Suppressor macrophage treated with lipopolysaccharide for 1 hour (primary cell): ENCODE measurements around the gene PLEKHH1.

ENCODE experiments used
- DNase-seq, 3 donors: peaks; one replicate each; pipeline ENCODE4 v3.0.0-alpha.2; 2020 to 2022

PLEKHH1 gene

GRCh38 chr14:67532998-67533753, at the start of gene PLEKHH1:
PLEKHH1 (plus strand) TSS chr14:67533290; CDS start chr14:67541868, 8,578 bp downstream.
- peak; percentile 87 to 92 (median 88) for DNase-seq

DNA sequence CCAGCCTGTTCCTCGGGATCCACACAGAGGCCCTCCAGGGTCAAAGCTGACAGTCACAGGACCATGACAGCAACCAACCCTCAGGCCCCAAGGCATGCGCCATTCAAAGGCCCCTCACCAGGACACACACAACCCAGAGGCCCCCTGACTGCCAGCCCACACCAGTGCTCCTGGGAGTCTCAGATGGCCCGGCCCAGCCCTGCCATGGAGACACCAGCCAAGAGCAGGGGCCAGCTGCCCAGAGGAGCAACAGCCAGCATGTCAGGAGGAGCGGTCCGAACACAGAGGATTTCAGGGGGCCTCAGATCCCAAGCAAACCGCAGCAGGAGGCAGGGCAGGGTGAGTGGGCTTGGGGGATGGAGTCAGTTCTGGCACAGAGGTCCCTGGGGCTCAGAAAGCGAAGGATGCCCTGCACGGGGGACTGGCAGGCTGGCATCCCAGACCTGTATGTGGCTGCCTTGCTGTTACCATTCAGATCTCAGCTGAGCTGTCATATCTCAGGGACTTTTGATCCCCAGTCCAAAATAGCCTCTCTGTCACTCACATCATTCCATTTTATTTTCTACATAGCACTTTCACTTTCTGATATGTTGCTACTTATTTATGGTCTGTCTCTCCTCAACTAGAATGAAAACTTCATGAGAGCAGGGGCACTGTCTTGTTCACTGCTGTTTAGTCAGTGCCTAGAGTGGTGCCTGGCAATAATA, 49.4 kb upstream of the PLEKHH1 start:
- peak in 2 of 3 donors; percentile 21 to 50 for DNase-seq

- peak in 1 of 3 donors; percentile 17 for DNase-seq
Observed at GRCh38 chr14:67485501-67486095, 47.5 kb upstream of the PLEKHH1 start.

- DNase-seq = no peak
Observed at GRCh38 chr14:67486890-67487289, 46.2 kb upstream of the PLEKHH1 start.

DNA sequence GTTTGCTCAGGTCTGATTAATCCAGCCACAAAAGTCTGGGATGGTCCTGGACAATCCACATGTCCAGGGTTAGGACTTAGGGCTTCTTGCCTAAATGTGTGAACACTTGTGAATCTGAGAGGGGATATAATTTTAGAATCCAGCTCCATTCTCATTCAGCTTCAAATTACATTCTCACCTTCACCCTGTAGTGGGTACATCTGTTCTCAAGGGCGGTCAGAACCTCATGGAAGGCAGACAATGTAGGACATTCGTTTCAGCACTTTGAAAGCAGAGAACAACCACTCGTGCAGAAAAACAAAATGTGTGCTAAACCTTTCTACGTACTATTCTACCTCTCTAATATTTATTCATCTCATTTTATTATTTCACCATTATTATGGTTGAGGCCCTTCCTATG, 45.8 kb upstream of the PLEKHH1 start:
- no peak for DNase-seq

DNA sequence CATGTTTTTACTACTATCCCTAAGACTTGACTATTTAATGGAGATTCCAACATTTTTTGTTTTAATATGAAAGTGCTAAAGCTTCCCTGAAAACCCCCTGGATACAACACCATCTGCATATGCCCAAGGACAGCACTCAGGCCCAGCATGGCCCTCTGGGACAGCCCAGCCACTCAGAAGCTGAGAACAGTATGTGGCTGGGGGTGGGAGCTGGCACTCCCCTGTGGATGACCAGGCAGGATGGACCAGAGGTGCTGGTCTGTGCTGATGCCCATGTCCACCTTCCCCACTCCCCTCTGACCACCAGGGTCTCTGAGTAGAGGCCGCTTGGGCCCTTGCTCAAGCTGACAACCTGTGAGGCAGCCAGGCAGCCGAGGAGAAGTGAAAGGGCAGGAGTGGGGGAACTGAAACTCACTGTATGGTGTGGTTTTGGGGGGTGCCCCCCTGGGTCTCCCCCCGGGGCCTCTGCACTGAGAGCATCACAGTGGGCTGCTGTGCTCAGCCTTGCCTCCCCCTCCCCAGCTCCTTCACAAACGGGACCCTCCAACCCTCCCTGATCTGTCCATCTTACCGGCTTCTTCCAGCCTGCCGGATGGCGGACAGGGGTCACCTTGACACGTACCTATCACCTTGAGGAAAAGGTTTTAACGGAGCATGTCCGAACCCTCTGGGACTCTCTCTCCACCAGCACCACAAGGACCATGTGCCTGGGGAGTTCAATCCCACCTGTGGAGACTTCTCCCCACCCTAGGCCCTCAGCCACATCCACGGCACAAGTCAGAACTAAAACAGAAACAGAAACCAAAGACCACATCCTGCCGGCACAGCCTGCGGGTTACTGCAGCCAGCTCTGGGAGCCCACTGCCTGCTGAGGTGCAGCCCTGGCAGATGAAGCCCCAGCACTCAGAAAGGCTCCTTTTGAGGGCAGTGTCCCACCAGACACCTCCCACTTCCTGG, 44.9 kb upstream of the PLEKHH1 start, which contains the start of gene TMEM229B:
Gene TMEM229B, minus strand, starts transcription at position 785 of the 957 bp plus-strand sequence. CDS start 14,798 bp downstream, outside the sequence.
- peak; percentile 62 to 72 (median 67) for DNase-seq

DNA sequence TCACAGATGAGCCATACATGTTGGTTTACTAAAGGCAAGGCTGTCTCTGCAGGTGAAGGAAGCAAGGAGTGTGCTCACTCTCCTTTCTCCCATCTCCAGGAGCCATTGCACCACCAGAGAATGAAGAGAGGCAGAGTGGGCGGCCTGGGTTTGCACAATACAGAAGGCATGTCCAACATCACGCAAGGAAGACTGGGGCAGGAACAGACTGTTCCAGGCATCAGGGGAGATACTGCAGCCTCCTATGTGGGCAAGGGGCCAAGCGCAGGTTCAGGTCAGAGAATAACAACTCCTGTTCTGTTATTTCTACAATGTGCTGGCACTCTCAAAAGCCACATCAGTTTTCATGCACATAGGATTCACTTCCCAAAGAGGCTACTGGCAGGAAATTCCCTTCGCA, 42.9 kb upstream of the PLEKHH1 start:
- DNase-seq = peak; percentile 53 to 62 (median 54)

DNA sequence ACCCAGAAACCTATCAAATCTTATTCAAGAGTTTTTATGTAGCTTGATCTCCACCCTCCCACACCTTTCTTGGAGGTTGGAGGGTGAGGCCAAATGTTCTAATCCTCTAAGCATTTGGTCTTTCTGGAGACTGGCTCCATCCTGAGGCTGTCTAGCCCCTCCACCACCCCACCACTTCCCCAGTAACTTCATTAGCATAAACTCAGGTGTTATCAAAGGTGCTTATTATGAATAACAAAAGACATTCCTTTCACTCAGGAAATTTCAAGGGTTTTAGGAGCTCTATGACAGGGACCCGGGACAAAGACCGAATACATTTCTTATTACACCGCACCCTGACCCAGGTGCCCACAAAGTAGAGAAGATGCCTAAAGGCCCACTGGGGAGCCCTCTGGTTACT, 41.8 kb upstream of the PLEKHH1 start:
- DNase-seq = no peak

DNA sequence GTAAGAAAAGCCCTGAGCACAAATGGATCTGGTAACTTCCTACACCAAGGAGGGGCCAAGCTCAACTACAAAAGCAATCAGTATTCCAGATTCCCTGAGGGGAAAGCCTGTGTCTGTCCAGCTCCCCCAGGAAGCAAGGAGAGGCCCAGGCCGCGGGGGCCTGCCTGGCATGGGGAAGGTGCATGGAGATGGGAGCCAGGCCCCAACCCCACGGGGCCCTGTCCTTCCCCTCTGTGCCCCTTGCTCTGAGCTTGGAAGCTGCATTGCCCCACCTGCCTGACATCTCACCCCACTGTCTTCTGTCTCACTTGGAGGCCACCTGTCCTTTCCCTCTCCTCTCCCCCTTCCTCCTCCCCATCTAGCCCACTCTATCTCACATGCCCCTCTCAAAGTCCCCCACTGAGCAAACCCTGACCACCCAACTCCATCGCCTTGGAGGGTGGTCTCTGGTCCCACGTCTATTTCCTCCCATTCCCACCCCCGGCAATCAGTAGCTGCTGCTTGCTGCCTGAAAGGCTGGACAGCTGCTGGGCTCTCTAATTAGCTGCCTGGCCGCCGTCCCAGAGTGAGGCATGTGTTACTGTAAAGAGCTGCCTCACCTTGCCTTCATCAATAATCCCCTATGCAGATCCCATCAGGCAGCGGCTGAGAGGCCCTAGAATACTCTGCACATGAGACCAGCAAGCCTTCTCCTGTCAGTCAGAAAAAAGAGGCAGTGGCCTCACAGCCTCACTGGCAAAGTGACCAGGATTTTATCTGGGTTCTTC, 41.2 kb upstream of the PLEKHH1 start:
- no peak for DNase-seq

GRCh38 chr14:67492538-67492937, 40.6 kb upstream of the PLEKHH1 start:
- DNase-seq = no peak

- no peak for DNase-seq
Observed at GRCh38 chr14:67493092-67493717, 39.9 kb upstream of the PLEKHH1 start.

DNA sequence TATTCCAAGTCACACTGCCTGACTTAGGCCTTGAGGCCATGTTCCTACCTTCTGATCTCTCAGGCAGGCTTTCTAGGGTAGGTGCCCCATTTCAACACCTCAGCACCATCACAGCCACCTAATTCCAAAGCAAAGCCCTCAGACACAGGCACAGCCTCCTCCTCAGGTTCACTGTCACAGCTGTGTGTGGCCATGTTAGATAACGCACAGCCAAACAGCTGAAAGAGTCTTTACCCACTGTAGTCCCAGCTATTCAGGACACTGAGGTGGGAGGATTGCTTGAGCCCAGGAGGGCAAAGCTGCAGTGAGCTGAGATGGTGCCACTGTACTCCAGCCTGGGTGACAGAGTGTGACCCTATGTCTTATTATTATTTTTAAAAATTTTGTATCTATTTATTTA, 37.3 kb upstream of the PLEKHH1 start:
- no peak for DNase-seq

DNA sequence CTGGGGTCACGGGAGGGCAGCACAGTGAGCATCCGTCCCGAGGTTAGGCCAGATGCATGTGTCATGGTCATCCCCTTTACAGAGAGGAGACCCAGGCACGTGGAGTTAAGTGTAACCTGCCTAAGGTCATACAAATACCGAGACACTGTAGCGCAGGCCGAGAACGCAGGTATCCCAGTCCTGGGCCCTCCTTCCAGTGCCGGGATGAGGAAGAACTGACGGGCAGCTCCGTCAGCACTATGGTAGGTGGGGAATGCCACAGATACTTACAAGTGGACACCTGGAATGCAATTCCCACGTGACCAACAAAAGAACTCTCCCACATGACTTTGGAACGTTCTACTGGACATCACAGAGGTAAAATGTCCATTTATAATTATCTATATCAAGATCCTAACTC, 35.9 kb upstream of the PLEKHH1 start:
- no peak for DNase-seq

DNA sequence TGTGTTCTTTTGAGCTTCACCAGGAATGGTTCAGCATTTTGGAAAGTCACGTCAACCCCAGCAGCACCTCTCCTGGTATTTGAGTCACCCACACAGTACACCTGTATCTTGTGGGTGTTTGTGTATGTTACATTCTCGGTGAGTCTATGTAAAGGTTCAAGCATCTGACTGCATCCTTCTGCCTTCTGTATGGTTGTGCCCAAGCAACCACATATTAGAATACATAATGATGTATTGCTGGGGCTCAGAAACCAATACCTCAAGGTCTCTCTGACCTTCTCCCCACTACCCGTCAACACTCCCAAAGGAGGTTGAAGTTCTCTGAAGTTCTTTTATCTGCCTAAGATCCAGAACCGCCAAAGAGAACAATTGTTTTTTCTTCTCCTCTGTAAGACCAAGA, 35.4 kb upstream of the PLEKHH1 start:
- no peak for DNase-seq

DNA sequence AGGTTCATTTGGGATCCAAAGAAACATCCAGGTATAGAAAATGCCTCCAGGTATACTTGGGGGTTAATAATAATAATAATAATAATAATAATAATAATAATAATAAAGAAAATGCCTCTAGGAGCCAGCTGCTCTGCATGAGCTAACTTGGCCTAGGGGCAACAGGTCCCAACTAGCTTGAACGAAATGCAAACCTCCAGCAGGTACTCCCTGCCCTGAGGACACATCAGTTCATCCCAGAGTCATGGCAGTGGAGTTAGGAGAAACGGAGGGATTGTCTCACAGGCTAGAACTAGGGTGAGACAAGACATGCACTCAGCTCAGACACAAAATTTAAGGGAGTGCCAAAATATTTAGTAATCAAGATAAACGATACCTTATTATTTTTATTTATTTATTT, 32.1 kb upstream of the PLEKHH1 start:
- no peak for DNase-seq

- DNase-seq = no peak
Observed at GRCh38 chr14:67501670-67502069, 31.4 kb upstream of the PLEKHH1 start.

DNA sequence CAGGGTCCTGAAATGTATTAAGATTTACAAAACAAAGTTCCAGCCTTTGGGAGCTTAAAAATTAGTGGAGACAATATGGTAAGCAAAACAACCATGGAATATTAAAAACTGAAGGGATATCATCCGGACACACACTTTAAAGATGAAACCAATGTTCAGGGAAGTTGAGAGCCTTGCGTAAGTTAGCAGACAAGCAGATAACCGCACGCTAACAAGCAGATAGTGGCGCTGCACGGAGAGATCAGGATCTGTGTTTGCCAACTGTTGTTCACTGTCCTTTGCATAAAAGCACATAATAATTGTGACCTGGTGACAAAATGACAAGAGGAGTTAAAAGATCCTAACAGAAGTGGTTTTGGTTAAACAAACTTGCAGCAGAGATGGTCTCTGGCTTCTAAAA, 30.2 kb upstream of the PLEKHH1 start:
- no peak for DNase-seq

GRCh38 chr14:67503331-67503730, 29.8 kb upstream of the PLEKHH1 start:
- no peak for DNase-seq

- DNase-seq = no peak
Observed at GRCh38 chr14:67505254-67505653, 27.8 kb upstream of the PLEKHH1 start.

DNA sequence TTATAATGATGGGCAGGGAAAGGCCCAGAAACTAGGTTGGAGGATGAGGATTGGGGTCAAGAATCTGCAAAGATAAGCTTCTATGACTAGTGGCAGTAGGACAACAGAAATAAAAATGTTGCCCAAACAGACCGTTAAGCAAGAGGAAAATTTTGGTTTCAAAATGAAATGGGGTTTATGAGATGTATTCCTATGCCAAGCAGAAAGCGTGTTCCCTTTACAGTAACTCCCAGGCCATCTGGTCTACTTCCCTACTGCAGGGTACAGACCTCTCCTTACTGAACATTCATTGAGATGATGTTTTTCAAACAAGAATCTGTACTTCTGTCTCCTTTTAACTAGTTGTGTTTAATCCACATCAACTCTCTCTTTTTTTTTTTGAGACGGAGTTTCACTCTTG, 24.1 kb upstream of the PLEKHH1 start:
- peak; percentile 11 to 82 (median 56) for DNase-seq

- DNase-seq = no peak
Observed at GRCh38 chr14:67510121-67510520, 23.0 kb upstream of the PLEKHH1 start.
